ENCODE results near the gene EYA2. TPM values are rescaled to one million over a fixed set of nuclear protein-coding genes. Genes with fewer than 3 reads are reported as not detected.

Gene EYA2
- total RNA-seq, 1 experiment from 2014 or later: not detected

DNA sequence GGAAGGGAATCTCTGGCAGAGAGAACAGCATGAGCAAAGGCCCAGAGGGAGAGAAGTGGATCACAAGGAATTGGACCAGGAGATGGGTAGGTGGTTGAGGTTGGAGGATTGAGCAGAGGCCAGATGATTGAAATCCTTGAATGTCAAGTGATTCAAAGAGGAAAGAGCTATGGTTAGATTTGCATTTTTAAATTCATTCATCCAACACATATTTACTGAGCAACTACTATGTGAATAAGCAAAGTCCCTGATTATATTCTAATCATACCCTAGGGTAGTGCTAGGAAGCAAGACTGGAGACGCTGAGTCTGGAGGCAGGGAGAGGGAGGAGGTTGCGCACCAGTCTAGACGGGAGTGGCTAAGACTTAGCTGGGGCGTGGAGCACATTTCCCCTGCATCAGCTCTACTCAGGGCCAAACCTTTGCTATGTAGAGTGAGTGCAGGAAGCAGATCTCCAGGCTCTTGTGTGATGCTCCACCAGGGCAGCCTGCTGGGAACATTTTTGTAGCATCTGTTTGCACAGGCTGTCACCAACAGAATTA lies 40.2 kb downstream of the EYA2 start:
- H3K9me3 Mint-ChIP-seq (ENCODE audit: unreplicated experiment): no peaks in the 10 kb centered on the region
- no peaks in the 10 kb centered on the region for H3K36me3 Mint-ChIP-seq (ENCODE audit: insufficient read depth, unreplicated experiment)
- peaks cover 12% of the 10 kb centered on the region for H3K27me3 Mint-ChIP-seq (ENCODE audit: insufficient read depth, unreplicated experiment)
- H3K27ac Mint-ChIP-seq (ENCODE audit: low read depth, unreplicated experiment): no peak overlapping the region
- no peaks in the 10 kb centered on the region for H3K4me1 Mint-ChIP-seq (ENCODE audit: insufficient read depth, unreplicated experiment)
- no TSS peak for BruUV-seq (replicated peaks)
- H3K4me3 Mint-ChIP-seq (ENCODE audit: unreplicated experiment): no peak overlapping the region
- DNase-seq (ENCODE audit: unreplicated experiment): no peak
- intact Hi-C loops (cut with micrococcal nuclease): no loop called here
- ChIA-PET POLR2A (no interaction called here), CTCF (interaction anchor here (0.6 kb wide), 2 partner anchors 50 to 502 kb away, joined by 3 read pairs; no protein-coding TSS in a partner anchor)
- no peak for TF ChIP-seq CTCF (IDR thresholded peaks at IDR 0.05; ENCODE audit: unreplicated experiment)

GRCh38 chr20:46935394-46936017 lies 40.9 kb downstream of the EYA2 start:
- intact Hi-C loops (cut with micrococcal nuclease): no loop called here
- ChIA-PET CTCF (interaction anchor here (0.6 kb wide), 1 partner anchor 50 kb away, joined by 3 read pairs; no protein-coding TSS in a partner anchor), POLR2A (no interaction called here)
- Mint-ChIP-seq H3K27me3 (ENCODE audit: insufficient read depth, unreplicated experiment) (peaks cover 5% of the 10 kb centered on the region), H3K4me3 (ENCODE audit: unreplicated experiment) (no peak overlapping the region), H3K27ac (ENCODE audit: low read depth, unreplicated experiment) (no peak overlapping the region), H3K36me3 (ENCODE audit: insufficient read depth, unreplicated experiment) (no peaks in the 10 kb centered on the region), H3K4me1 (ENCODE audit: insufficient read depth, unreplicated experiment) (no peaks in the 10 kb centered on the region), H3K9me3 (ENCODE audit: unreplicated experiment) (no peaks in the 10 kb centered on the region)
- no peak for DNase-seq (ENCODE audit: unreplicated experiment)
- TF ChIP-seq CTCF (IDR thresholded peaks at IDR 0.05; ENCODE audit: unreplicated experiment): no peak
- BruUV-seq (replicated peaks): no TSS peak

DNA sequence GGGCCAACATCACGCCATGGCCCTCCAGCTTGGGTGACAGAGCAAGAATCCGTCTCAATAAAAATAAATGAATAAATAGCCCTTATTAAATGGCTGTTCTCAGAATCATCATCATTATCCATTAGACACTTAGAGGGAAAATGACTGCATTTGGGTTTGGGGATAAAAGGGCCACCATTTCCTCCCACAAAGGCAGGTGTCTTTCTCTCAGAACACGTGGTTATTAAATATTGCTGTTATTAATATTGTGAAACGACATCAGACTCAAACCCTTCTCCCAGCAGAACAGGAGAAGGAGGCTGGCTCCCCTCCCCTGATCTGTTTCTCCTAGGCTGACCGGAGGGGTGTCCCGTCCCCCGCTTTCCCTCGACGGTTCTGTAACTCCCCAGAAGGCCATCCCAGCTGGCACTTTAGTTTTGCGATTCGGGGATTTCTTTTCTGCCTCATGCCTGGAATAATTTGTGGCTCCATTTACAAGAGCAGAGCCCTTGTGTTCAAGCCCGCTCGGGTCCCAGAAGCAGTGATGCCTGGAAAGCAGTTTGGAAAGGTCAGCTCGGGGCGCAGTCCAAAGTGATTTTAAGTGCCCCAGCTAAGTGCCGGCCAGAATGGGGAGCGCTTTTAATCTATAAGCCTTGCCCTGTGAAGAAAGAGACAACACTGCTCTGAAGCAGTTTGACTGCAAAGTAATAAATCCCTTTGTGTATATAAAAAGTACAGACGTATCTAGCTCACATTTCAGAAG lies 41.9 kb downstream of the EYA2 start:
- H3K4me3 Mint-ChIP-seq (ENCODE audit: unreplicated experiment): no peak overlapping the region
- H3K27ac Mint-ChIP-seq (ENCODE audit: low read depth, unreplicated experiment): no peak overlapping the region
- H3K9me3 Mint-ChIP-seq (ENCODE audit: unreplicated experiment): no peaks in the 10 kb centered on the region
- DNase-seq (ENCODE audit: unreplicated experiment): no peak
- ChIA-PET POLR2A (interaction anchor here (0.6 to 0.7 kb wide), 2 partner anchors 18 to 33 kb away, joined by 3 read pairs; no protein-coding TSS in a partner anchor), CTCF (interaction anchor here (0.5 to 0.7 kb wide), 3 partner anchors 7 to 1155 kb away, joined by 3 to 6 read pairs (median 3); no protein-coding TSS in a partner anchor)
- no peaks in the 10 kb centered on the region for H3K27me3 Mint-ChIP-seq (ENCODE audit: insufficient read depth, unreplicated experiment)
- no peaks in the 10 kb centered on the region for H3K4me1 Mint-ChIP-seq (ENCODE audit: insufficient read depth, unreplicated experiment)
- TF ChIP-seq CTCF (IDR thresholded peaks at IDR 0.05; ENCODE audit: unreplicated experiment): no peak
- no peaks in the 10 kb centered on the region for H3K36me3 Mint-ChIP-seq (ENCODE audit: insufficient read depth, unreplicated experiment)
- no TSS peak for BruUV-seq (replicated peaks)
- intact Hi-C loops (cut with micrococcal nuclease): no loop called here

DNA sequence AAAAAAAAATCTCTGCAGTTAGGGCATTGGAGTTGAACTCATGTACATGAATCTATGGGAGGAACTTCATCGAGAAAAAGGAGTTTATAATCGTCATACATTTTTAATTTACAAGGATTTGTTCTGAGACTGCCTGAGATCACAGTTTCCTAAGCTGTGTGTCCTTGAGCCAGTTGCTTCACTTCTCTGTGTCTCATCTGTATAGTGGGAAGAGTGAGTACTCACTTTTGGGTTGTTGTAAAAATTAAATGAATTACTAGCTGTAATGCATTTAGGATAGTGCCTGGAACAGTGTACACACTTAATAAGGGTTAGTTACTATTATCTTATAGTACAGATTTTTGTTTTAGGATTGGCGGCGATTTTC lies 42.5 kb downstream of the EYA2 start:
- intact Hi-C loops (cut with micrococcal nuclease): no loop called here
- Mint-ChIP-seq H3K27ac (ENCODE audit: low read depth, unreplicated experiment) (no peak overlapping the region), H3K27me3 (ENCODE audit: insufficient read depth, unreplicated experiment) (no peaks in the 10 kb centered on the region), H3K36me3 (ENCODE audit: insufficient read depth, unreplicated experiment) (no peaks in the 10 kb centered on the region), H3K9me3 (ENCODE audit: unreplicated experiment) (no peaks in the 10 kb centered on the region), H3K4me1 (ENCODE audit: insufficient read depth, unreplicated experiment) (no peaks in the 10 kb centered on the region), H3K4me3 (ENCODE audit: unreplicated experiment) (no peak overlapping the region)
- no peak for TF ChIP-seq CTCF (IDR thresholded peaks at IDR 0.05; ENCODE audit: unreplicated experiment)
- CTCF ChIA-PET: interaction anchor here (0.5 to 0.7 kb wide), 2 partner anchors 8 to 375 kb away, joined by 3 to 6 read pairs; no protein-coding TSS in a partner anchor
- POLR2A ChIA-PET: interaction anchor here (0.7 to 0.9 kb wide), 2 partner anchors 15 to 19 kb away, joined by 3 read pairs; no protein-coding TSS in a partner anchor
- no peak for DNase-seq (ENCODE audit: unreplicated experiment)
- BruUV-seq (replicated peaks): no TSS peak

Data from MCF 10A (cell line).